HG03280 (cell line): ENCODE results near the gene KCNC1.

Source experiments
- ATAC-seq: cut with Tn5 transposase; IDR thresholded peaks from one replicate; pipeline ENCODE4 v1.9.1; 2021; ENCODE audit warnings: mild to moderate bottlenecking, moderate library complexity; ENCODE audit not compliant: unreplicated experiment

KCNC1 gene

DNA sequence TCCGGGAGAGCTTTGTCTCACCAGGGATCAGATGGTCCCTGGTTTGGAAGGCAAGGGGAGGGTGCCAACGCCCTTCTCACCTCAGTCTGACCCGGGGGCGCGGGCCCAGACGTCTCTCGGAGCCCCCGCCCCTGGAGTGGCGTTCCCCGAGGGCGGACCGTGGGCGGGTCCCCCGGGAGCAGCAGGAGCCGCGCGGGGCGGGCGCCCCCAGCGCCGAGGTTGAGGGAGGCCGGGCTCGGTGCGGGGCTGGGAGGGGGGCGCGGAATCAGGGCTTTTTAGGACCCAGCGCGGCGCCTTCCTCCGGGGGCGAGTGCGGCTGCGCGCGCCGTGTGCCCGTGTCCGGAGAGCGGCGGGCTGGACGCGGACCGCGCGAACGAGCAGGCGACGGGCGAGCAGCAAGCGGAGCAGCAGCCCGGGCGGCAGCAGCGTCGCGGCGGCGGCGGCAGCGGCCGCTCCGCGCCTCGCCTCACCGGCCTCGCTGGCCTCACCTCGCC lies at the start of gene KCNC1:
KCNC1 (plus strand) TSS at position 364 of the 494 bp plus-strand sequence. CDS start 1,222 bp downstream, outside the sequence.
- ATAC-seq = no peak

DNA sequence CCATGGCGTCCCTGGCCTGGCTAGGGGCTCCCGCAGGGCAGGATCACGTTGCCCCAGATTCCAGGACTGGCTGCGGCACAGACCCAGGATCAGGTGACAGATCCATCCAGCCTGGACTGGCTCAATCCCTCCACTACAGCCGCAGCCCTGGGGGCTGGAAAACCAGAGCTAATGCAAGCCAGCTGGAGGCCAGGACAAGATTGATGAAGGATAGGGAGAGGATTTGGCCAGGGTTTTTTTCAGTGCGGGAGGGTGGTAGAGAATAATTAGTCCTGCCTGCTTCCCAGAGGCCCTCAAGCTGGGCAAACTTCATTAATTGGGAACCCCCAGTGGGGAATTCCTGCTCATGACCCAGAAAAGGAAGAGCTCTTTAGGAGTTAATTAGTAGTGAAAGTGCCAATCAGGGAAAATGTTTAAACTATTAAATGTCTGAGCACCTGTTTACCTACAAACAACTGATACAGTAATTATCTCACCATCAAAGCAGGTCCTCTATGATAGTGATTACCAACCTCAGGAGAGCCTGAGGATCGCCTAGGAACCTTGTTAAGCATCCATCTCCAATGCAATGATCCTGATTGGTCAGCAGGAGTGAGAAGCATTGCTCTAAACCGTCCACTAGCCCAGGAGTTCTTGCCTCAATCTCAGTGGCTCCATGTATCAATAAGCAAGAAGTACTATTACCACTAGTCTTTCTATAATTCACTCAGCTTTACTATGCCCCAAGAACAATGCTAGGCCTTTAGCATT lies 48.2 kb upstream of the KCNC1 start:
- ATAC-seq = no peak

DNA sequence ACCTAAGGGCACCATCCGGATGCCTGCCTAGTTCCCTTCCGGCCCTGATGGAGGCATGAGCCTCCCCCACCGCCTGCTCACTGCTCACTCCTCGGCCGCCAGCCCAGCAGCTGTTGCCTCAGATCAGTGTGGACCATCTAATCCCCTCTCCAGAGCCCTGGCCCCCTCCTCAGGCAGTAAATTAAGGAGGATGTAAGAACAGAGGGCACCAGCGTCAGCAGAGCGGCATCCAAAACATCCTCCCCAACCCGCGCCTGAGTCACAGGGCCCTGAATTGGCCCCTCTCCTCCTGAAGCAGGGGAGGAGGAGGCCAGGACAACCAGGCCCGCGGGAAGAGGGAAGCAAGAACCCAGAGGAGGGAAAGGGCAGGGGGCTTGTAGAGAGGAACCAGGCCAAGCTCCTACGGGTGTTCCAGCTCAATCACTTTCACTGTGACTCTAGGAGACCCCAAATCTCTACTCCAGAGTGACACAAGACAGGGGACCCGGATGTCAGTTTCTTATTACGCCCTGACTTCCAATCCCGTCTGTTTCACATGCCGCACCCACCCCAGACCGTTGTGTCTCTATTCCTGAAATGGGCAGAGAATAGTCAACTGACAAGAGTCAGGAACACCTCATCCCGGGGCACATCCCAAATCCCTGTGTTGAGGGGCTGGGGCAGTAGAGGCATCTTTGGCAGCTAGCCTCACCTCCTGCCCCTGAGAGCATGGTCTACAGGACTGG lies 46.5 kb upstream of the KCNC1 start:
- ATAC-seq = no peak

DNA sequence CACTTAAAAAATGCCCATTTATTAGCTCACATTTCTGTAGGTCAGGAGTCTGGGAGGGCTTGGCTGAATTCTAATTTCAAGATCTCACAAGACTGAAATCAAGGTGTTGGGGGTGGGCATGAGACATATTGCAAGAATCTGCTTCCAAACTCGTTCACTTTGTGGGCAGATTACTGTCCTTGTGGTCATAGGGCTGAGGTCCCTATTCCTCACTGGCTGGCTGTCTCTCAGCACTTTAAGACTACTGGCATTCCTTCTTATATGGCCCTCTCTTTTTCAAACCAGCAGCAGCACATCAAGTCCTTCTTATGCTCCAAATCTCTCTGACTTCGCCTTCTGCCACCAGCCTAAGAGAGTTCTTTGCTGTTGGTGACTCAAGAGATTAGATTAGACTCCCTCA lies 43.0 kb upstream of the KCNC1 start:
- ATAC-seq = no peak

DNA sequence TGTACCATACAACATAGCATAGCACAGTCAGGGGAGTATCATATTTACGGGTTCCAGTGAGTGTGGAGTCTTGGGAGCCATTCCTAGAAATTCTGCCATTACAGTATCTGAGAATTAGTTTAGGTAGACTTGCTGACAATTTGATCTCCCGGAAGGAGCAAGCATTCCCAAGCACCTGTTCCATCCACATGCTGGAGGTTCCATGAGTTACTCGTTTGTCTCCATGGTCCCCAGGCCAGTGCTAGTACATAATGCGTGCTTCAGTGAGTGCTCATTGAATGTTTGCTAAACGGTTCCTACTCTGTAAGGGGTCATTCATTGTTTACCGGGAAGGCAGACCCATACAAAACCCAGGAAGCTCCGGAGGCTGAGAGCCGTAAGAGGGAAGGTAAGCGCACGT lies 42.6 kb upstream of the KCNC1 start:
- no peak for ATAC-seq

DNA sequence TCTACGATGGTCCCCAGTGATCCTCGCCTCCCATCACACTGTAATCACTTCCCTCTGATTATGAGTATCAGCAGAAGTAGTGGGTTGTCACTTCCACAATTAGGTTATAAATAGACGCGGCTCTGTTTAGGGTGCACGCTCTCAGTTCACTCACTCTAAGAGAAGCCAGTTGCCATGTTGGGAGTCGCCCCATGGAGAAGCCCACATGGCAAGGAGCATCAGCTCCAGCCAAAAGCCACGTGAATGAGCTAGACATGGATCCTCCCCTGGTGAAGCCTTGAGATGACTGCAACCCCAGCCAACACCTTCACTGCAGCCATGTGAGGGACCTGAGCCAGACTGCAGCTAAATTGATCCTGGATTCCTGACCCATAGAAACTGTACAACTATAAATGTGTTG lies 41.6 kb upstream of the KCNC1 start:
- no peak for ATAC-seq

- no peak for ATAC-seq
Observed at GRCh38 chr11:17693531-17693930, 41.0 kb upstream of the KCNC1 start.

GRCh38 chr11:17694494-17695110 lies 40.0 kb upstream of the KCNC1 start:
- no peak for ATAC-seq

DNA sequence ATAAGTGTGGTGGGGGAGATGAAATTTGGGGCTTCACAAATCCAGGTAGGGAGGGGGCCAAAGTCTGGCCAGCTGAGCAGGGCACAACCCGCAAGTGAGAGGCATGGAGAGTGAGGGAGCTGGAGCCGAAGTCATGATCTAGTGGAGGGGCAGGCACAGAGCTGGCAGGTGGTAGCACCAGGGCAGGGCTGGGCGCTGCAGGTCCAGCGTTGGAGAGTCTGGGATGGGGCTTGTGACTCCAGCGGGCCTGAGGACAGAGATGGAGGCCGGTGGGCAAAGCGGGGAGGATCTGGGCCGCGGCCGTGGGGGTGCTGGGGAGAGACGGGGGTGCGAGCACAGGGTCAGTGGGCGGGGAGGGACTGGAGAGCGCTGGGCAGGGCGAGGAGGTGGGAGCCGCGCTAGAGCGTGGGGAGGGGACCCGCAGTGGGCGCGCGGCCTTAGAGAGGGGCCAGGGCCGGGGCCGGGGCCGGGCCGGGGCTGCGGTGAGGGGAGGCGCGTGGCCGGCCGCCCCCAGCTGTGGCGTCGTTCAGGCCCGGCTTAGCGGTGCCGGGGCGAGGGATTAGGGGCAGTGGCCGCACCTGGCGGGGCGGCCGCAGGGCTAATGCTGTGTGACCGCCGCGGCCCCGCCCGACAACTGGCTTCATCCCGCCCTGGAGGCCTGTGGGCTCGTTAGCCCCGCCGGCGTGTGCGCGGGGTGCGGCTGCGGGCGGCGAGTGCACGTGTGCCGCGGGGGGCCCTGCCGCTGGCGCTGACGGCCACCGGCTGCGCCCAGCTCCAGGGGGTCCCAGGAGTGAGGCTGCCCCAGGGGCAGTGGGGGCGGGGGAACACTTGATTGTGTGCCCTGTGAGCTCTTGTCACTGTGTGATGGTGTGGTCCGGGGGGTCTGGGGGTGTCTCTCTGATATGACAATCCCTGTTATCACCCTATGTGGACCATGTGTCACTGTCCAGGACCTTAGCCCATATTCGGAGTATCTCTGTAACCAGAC lies 38.8 kb upstream of the KCNC1 start:
- no peak for ATAC-seq

DNA sequence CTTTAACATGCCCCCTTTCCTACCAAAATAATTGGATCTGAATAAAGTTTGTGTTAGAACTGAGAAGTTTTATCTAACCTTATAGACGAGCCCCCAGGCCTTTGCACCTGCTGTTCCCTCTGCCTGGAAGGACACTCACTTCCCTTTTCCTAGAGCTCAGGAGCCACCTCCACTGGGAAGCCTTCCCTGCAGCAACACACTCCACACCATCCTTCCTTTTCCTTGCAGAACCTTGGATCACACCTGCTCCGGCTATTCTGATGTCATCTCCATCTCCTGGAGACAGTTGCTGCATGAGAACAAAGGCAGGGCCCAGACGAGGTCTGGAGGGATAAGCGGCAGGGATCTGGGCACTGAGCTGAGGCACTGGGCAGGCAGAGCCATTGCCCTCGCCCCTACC lies 37.8 kb upstream of the KCNC1 start:
- ATAC-seq = no peak

GRCh38 chr11:17697175-17697949 lies 37.2 kb upstream of the KCNC1 start:
- ATAC-seq = no peak

GRCh38 chr11:17699147-17700114 lies 35.1 kb upstream of the KCNC1 start:
- ATAC-seq = no peak

GRCh38 chr11:17700991-17701390 lies 33.6 kb upstream of the KCNC1 start:
- ATAC-seq = no peak

DNA sequence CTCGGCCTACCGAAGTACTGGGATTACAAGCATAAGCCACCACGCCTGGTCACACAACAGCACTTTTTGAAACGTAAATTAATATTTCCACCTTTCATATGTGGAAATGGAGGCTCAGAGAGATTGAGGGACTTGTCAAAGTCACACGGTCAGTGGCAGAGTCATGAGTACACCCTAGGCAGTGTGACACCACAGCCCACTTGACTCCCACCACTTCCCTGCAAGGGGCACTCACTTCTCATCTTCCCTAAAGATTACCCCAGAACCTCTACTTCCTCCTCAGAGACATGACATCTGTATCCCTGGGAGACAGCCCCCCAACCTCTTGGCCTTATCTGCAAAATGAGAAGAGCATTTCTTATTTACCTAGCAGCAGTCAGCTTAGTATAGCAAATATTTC lies 31.7 kb upstream of the KCNC1 start:
- ATAC-seq = no peak

- ATAC-seq = peak; percentile 64
Observed at GRCh38 chr11:17703951-17704350, 30.6 kb upstream of the KCNC1 start.

DNA sequence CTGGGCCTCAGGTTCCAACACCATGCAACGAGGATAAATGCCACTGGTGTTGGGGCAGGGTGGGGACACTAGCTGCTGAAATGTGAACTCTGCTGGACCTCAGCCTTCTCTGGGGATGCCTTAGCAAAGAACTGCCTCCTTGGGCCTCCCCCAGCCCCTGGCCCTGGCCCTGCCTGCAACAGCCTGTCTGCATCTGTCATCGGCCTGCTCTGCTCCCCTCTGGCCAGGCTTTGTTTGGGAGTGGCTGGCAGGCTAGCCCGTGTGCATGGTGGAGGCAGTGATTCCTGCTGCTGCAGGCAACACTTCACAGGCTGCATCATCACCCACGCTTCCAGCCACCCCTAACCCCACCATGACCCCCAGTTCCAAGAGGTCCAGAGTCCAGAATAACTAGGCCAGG lies 26.8 kb upstream of the KCNC1 start:
- ATAC-seq = no peak

DNA sequence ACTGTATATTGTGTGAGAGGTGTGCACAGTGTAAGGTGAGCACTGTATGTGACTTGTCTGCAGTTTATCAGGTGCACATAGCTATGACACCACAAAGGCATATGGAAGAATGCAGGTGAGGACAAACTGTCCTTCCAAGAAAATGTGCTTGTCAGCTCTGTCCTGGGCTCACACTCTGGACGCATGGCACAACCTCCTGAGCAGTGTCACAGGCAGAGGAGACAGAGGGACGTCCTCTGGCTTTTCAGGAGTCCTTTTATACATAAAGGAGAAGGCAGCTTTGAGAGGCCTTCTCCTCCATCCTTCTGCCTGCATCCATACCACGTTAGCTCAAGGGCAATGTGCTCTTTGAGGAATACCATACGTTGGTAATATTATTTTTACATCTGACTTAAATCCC lies 22.7 kb upstream of the KCNC1 start:
- no peak for ATAC-seq

- no peak for ATAC-seq
Observed at GRCh38 chr11:17713851-17714250, 20.7 kb upstream of the KCNC1 start.

- ATAC-seq = no peak
Observed at GRCh38 chr11:17714356-17714854, 20.2 kb upstream of the KCNC1 start.
